GM21423 (cell line): ENCODE results near the gene DOCK7.
"Not testable (repeated sequence)": the region's sequence is repeated elsewhere in the genome, so short reads cannot be mapped to it uniquely, and the experiment has no call there.

Experiments used
- ATAC-seq: cut with Tn5 transposase; IDR thresholded peaks from one replicate; pipeline ENCODE4 v1.9.1; 2021; ENCODE audit warnings: mild to moderate bottlenecking, moderate library complexity; ENCODE audit not compliant: unreplicated experiment

Gene DOCK7

DNA sequence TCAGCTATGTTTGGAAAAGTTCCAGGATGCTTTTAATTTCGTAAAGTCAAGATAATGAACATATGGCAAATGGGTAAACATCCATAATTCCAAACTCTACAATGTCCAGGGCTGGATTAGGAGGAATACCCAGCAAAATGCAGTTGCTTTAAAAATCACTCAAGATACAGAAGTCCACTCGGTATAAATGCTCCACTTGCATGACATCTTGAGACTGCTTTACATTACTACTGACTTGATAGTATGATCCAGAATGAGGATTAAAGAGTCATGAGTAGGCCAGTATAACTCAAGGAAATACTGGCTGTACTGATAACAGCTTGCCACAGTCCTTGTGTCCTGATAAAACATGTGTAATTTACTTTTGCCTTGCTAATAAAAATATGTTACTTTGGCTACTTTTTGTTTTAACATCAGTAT lies 149.1 kb downstream of the DOCK7 start:
- no peak for ATAC-seq

DNA sequence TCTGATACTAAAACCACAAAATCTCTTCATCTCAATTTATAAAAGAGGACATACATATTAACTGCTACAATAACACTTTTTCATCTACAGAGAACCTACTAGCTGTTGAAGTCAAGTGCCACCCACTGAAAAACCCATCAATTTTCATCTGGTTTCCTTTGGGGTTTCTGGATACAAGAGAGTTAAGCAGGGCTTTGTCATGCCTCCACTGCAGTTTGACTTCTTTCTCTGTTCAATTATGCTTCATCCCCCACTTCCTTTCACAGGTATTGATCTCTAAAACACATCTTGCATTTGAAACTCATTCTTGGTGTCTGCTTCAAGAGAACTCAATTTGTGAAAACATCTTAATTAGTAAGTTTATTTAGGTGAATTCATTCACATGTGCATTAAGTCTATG lies 151.3 kb downstream of the DOCK7 start:
- ATAC-seq = no peak

DNA sequence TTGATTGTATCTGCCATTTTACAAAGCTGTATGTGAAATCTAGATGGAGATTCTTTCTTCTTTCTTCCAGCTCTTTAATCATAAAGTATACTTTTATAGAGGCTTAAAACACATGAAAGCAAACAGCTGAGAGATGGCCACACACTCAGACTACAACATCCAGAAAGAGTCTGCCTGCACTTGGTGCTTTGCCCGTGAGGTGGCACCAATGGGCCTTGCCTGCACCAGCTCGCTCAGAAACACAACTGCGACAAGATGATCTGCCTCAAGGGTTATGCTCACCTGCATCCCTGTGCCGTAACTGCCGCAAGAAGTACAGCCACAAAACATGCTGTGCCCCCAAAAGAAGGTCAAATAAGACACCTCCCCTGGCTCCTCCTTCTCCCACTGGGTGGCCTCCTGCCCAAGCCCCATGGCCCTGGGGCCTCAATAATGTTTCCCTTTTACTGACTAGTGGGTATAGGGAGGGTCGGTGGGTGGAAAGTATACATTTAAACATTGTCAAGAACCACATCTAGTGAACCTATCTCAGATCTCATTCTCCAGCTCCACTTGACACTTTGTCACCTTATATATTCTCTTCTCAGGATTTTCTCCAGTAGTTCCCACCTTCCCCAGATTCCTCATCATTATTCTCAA lies 157.6 kb downstream of the DOCK7 start:
- no peak for ATAC-seq

DNA sequence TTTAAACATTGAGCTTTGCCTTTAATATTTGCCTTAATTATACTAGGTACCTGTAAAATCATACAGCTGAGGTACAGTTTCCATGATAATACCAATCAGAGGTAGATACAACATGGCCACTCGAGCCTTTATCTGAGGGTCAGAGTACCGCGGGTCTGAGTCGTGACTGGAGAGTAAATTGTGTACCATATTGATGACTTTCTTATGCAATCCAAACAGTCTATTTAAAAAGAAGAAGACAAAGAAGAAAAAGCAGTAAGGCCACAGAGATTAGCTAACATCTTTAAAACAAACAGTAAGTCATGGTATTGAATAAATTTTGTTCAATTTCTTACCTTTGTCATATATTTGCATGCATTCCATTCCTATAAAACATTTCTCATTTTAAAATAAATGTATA lies 159.0 kb downstream of the DOCK7 start:
- no peak for ATAC-seq

DNA sequence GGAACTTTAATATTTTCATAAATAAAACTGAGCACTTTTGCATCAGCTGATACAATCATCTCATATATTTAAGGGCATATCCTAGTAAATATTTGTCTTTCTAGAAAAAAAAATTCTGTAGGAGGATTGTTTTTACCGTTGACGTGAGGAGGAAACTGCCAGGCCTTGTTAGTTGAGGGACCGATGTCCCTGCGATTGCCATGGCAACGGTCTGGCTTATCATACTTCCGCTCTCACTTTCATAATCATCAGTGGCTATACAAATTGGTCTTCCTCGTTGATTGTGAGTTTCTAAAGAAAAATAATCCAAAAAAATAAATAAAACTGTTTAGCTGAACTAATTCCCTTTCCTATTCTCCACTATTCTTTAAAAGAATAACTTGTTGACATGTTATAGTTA lies 160.2 kb downstream of the DOCK7 start:
- no peak for ATAC-seq

GRCh38 chr1:62527346-62527745 lies 160.8 kb downstream of the DOCK7 start:
- ATAC-seq = not testable (repeated sequence)

DNA sequence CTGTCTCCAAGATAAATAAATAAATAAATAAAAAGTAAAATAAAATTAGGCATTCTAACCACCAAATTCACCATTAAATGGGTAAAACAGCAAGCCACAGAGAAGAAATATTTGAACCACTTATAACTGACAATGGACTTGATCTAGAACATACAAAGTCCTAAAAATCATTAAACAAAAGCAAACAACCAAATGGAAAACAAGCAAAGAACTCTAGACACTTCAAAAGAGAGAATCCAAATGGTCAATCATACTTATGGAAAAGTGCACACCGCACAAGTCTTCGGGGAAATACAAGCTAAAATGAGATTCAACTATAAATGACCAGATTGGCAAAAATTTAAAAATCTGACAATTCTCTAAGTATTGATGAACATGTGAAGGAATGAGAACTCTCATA lies 164.3 kb downstream of the DOCK7 start:
- ATAC-seq = no peak

DNA sequence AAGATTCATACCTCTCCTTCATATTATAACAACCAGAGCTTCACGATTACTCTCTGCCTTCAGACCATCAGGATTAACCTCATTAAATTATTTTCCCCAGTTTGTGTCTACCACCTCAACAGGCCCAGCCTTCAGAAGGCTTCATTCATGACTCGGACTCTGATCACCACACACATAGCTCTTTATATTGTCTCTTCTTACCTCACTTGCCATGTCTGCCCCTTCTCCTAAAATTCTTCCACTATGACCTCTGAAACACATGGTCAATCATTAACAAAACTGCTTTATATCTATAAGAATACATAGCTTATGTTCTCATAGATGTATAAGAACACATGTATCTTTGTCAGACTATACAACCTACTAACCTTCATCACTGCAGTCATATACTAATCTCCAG lies 171.6 kb downstream of the DOCK7 start:
- ATAC-seq = no peak

DNA sequence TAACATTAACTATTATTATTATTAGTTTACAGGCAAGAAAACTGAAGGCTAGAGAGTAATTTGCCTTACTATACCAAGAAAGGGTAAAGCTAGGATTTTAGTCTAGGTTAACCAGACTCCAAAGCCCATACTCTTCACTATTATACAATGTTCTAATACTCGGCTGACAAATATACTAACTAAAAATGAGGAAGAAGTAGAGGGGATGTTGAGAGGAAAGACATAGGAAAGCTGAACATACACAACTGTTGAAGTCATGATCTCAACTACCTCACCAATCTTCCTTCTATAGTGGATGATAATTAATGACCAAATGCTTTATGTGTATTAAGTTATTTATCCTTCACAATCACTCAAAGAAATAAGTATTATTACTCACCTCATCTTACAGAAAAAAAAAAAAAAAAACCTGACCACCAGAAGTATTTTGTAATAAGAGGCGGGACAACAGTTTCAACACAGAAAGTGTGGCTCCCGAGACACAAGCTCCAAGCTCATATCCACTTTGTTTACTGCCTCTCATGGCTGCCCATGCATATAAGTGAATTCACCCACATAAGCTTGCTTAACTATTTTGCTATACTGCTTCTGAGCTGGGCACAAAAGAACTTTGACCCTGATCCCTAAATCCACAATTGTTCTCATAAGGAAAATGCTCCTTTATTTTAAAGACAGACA lies 173.3 kb downstream of the DOCK7 start:
- ATAC-seq = no peak

GRCh38 chr1:62513013-62513412 lies 175.2 kb downstream of the DOCK7 start:
- no peak for ATAC-seq

GRCh38 chr1:62509028-62509427 lies 179.2 kb downstream of the DOCK7 start:
- ATAC-seq = no peak

DNA sequence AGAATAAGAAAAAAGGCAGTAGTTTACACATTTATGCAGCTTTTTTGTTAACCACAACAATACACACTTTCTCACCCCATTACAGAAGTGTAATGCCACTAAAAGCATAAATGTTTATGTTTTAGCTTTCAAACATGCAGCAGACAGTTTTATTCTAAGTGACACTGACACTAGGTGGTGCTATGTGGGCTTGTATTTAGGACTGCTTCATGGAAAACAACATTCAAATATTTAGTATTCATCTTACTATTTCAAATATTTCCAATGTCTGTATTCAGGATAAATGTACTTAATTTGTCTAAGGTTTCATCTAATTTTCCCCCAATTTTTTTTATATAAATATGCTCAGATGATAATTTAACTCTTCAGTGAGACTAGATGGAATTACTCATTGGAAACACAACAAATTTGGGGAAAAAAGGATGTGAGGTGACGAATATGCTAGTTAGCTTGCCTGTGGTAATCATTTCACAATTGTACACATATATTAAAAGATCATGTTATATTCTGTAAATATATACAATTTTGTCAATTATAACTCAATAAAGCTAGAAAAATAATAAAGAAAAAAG lies 179.9 kb downstream of the DOCK7 start:
- no peak for ATAC-seq

DNA sequence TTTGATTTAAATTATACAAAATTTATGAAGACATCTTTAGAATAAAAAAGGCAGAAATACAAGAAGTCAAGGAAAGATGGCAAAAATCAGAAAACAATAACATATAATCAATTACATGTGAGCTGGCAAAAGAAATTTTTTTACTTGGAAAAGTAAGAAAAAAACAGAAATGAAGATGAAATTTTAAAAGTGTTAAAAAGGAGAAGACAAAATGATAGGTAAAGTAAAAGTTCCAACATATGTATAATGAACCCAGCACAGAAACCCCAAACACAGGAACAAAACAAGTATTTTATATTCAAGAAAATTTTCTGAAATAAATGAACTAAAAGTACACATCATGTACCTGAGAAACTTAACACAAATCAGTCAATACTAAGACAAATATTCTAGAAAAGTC lies 188.0 kb downstream of the DOCK7 start:
- ATAC-seq = no peak

DNA sequence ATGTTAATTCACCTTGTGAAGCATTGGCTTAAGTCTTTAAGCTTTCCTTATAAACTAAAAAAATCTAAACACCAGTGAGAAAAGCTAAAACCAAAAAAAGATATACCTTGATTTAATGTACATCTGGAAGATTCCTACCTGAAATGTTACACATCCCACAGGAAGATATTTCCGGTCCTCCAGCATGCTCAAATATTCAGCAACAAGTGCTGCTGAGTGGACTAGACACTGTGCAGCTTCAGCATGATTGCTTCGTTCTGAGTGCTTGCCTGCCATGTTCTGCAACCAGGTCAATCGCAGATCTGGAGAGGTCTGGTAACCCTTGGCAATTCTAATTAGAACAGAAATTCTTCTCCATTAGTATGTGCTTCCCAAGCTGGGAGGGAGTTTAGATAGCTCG lies 194.0 kb downstream of the DOCK7 start:
- ATAC-seq = no peak

DNA sequence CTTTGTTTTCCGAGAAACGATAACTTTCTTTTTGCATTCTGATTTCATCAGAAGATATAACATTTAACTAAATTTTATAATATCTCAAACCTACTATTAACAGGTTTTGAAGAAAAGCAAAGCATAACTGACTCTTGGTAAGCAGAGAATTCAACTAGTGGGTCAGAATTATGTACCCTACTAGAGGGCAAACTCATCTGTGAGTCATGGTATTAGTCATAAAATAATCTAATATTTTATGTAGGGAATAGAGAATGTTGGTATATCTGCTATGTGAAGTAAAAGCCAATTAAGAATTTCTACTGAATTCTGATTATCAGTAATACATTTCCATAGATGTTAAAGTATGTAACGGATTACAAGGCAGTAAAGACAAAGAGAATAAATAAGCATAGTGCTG lies 194.5 kb downstream of the DOCK7 start:
- ATAC-seq = no peak

DNA sequence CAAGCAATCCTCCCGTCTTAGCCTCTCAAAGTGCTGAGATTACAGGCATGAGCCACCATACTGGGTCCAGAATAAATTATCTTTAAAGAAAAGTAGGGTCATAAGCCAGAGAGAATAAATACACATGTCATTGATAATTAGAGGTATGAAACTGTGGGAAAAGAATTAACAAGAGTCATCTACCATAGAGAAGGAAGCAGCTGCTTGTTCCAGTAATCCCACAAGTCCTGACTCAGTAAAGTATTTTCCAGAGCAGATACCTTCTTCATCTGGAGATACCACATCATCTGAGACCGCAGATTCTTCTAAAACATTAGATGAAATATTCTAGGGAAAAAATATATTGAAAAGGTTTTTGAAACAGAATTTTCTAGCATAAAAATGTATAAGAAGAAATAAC lies 195.7 kb downstream of the DOCK7 start:
- ATAC-seq = no peak

- ATAC-seq = no peak
Measured at GRCh38 chr1:62487956-62488355, 200.2 kb downstream of the DOCK7 start.

DNA sequence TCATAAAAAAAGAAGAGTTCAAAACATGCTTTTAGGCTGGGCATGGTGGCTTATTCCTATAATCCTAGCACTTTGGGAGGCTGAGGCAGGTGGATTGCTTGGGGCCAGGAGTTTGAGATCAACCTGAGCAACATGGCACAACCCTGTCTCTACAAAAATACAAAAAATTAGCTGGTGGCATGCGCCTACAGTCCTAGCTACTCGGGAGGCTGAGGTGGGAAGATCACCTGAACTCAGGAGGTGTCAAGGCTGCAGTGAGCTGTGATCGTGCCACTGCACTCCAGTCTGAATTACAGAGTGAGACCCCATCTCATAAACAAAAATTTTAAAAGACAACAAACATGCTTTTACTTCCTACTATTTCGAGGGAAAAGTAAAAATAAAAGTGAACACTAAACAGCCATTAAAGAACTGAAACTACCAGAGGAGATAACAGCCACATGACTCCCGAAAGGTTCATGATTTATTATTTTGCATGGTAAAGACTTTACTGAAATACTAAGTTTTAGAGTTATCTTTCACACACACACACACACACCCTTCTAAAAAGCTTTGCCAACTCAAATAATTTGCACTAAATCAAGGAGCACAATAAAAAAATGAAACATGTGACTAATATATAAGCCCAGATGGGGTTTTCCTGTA lies 203.2 kb downstream of the DOCK7 start:
- no peak for ATAC-seq

GRCh38 chr1:62481681-62482080 lies 206.5 kb downstream of the DOCK7 start:
- ATAC-seq = no peak

DNA sequence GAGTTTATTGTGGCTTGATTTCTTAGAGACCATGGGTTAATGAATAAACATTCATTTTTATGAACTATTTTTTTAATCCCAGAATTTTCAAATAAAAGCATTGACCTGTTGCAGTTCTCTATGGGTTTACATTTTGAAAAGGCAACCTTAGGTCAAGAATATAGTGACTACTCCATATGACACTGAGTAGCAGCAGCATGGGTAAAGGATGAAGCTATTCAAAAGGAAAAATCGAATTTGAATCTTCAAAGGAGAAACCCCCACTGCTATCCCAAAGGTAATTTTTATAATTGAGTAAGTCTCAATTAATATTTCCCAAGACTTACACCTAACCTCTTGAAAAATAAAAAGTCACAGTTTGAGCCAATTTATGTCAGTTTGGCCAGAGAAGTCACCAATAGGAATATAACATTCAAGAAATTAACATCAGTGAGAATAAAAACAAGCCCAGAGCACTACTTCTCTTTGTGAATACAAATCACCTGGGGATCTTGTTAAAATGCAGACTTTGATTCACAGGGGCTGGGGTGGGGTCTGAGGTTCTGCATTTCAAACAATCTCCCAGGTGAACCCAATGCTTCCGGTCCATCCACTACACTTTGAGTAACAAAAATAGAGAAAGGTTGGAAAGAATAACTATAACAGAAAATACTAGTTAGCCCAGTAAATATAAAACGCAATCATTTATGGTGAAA lies 211.5 kb downstream of the DOCK7 start:
- no peak for ATAC-seq

DNA sequence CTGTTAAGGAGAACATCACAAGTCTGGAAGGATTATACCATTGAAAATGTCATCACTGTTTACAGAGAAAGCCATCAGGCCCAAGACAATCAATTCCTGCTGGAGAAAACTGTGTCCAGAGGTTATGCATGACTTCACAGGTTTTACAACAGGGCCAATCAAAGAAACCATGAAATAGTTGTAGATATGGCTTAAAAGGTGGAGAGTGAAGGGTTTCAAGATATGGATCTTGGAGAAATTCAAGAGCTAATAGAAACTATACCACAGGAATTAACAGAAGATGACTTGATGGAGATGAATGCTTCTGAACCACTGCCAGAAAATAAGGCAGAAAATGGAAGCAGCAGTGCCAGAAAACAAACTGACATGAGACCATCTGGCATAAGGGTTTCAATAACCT lies 221.1 kb downstream of the DOCK7 start:
- no peak for ATAC-seq
